ENCODE data around the gene C3. TPM values are rescaled to one million over a fixed set of nuclear protein-coding genes. Genes with fewer than 3 reads are reported as not detected.

The C3 gene
- total and polyA plus RNA-seq, 2 of the 13 experiments (the other 11 are each of a cell fraction or from before 2014, with no cell fraction given): 1,455 to 6,272 TPM

DNA sequence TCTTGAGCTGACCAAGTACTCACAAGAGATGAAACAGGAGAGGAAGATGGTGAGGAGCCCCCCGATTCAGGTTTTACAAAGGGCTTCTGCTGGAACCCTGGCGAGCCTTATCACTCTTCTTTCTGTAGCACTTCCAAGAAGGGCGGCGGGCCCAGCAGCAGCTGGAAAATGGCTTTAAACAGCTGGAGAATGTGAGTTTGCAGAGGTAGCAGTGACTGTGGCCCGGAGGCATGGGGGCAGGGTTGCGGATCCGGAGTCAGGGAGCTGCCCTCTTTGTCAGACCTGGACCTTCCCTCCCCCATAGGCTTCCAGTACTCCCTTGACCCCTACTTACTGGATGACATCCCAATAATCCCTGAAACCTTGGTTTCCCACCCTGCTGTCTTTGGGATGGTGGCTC lies 22.6 kb upstream of the C3 start:
- Histone ChIP-seq H3K9ac (ENCODE audit: insufficient read depth, low read depth, low read length) (no peak overlapping the region), H3K9me3 (ENCODE audit: low read length) (no peaks in the 10 kb centered on the region), H3K79me2 (ENCODE audit: insufficient read depth, low read length) (peaks cover 18% of the 10 kb centered on the region), H4K20me1 (ENCODE audit: insufficient read depth, low read length) (peaks cover 16% of the 10 kb centered on the region), H3K4me1 (ENCODE audit: insufficient read depth, low read length) (peaks cover 56% of the 10 kb centered on the region), H3K27me3 (ENCODE audit: control insufficient read depth in 1 of 2, insufficient read depth in 2 of 2, low read length in 2 of 2) (no peaks in the 10 kb centered on the region; a peak in 1 of 5 replicates), H3K4me3 (replicated peaks in 1 of 3; ENCODE audit: insufficient read depth in 1 of 3, low read depth in 2 of 3, low read length in 3 of 3) (no peak overlapping the region), H2AFZ (ENCODE audit: low read length) (no peak overlapping the region), H3K4me2 (ENCODE audit: low read depth, low read length) (no peak overlapping the region), H3K27ac (ENCODE audit: extremely low read length, insufficient read depth, low read length) (no peak overlapping the region), H3K36me3 (replicated peaks in 1 of 2; ENCODE audit: control insufficient read depth in 1 of 2, insufficient read depth in 2 of 2, low read length in 2 of 2) (peaks cover 13 to 38% of the 10 kb centered on the region in 2 experiments; a peak in 4 of 5 replicates)
- POLR2A ChIA-PET: interaction anchor here (1.8 kb wide), 1 partner anchor 9 kb away, joined by 15 read pairs; no protein-coding TSS in a partner anchor
- CTCF ChIA-PET (ENCODE audit: low intra/inter-chr PET ratio, low total read pairs): no interaction called here
- intact Hi-C loops (cut with micrococcal nuclease; ENCODE audit: unreplicated experiment) (no loop called here), in situ Hi-C loops (cut with HindIII; ENCODE audit: extremely low pct_ligation_motif_present, low pct_unique_long_range_greater_than_20kb) (no loop called here)
- BruUV-seq (replicated peaks): no TSS peak
- ATAC-seq (no peak), DNase-seq (ENCODE audit: low spot score) (no peak), FAIRE-seq (no peak)
- no peak for TF ChIP-seq ZSCAN22 (CRISPR knock-in tag; IDR thresholded peaks at IDR 0.05)
- TF ChIP-seq ZFAT (CRISPR knock-in tag; conservative IDR thresholded peaks at IDR 0.05): no peak
- TF ChIP-seq MTA3 (CRISPR knock-in tag; IDR thresholded peaks at IDR 0.05): no peak
- TF ChIP-seq KAT7 (CRISPR knock-in tag; IDR thresholded peaks at IDR 0.05; ENCODE audit: borderline replicate concordance): no peak
- TF ChIP-seq ZNF12 (CRISPR knock-in tag; IDR thresholded peaks at IDR 0.05): no peak
- TF ChIP-seq ZNF530 (CRISPR knock-in tag; IDR thresholded peaks at IDR 0.05; ENCODE audit: low read depth): no peak
- no peak for TF ChIP-seq TCF7 (IDR thresholded peaks at IDR 0.05; ENCODE audit: low read depth)
- no peak for TF ChIP-seq ASH2L (IDR thresholded peaks at IDR 0.05; ENCODE audit: insufficient read length, low read depth, low read length)
- no peak for TF ChIP-seq FOXJ3 (CRISPR knock-in tag; IDR thresholded peaks at IDR 0.05; ENCODE audit: borderline replicate concordance)
- no peak for TF ChIP-seq NBN (conservative IDR thresholded peaks at IDR 0.05)
- TF ChIP-seq ZBTB1 (CRISPR knock-in tag; IDR thresholded peaks at IDR 0.05; ENCODE audit: borderline replicate concordance): no peak
- 95% methylated on average over 4 of the region's 7 CpGs for WGBS (ENCODE audit: low lambda C conversion rate)
